NCI-H1436 treated with DMSO at 0.1 percent for 48 hours (cell line): ENCODE results near the gene ADGRE2.

Source experiments
- DNase-seq: peaks from one replicate; lab custom pipeline; 2025; lab: John Stamatoyannopoulos, UW

The ADGRE2 gene

GRCh38 chr19:14735915-14736314, 42.4 kb downstream of the ADGRE2 start:
- no peak for DNase-seq

GRCh38 chr19:14733574-14733973, 44.8 kb downstream of the ADGRE2 start:
- DNase-seq: no peak

- DNase-seq: no peak
Observed at GRCh38 chr19:14732510-14732909, 45.9 kb downstream of the ADGRE2 start.

- no peak for DNase-seq
Observed at GRCh38 chr19:14731200-14731599, 47.2 kb downstream of the ADGRE2 start.

DNA sequence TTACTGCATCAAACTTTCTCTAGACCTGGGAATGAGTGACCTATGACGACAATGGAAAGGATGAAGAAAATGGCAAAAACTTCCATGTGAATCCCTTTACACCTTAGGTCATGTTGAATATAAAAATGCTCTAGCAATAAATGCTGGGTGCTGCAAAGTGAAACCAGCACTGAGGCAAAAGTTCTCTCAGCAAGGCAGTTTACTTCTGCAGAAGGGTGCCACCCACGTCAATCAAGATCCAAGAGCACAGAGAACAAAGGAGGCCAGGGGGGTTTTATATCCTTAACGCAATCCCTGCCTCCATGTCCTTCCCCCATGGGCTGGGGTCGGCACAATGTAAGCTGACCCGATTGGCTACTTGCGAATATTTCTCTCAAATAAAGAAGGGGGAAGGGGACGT, 49.8 kb downstream of the ADGRE2 start:
- DNase-seq: no peak

- DNase-seq: no peak
Observed at GRCh38 chr19:14722127-14722526, 56.2 kb downstream of the ADGRE2 start.

GRCh38 chr19:14719162-14719561, 59.2 kb downstream of the ADGRE2 start:
- DNase-seq: no peak

DNA sequence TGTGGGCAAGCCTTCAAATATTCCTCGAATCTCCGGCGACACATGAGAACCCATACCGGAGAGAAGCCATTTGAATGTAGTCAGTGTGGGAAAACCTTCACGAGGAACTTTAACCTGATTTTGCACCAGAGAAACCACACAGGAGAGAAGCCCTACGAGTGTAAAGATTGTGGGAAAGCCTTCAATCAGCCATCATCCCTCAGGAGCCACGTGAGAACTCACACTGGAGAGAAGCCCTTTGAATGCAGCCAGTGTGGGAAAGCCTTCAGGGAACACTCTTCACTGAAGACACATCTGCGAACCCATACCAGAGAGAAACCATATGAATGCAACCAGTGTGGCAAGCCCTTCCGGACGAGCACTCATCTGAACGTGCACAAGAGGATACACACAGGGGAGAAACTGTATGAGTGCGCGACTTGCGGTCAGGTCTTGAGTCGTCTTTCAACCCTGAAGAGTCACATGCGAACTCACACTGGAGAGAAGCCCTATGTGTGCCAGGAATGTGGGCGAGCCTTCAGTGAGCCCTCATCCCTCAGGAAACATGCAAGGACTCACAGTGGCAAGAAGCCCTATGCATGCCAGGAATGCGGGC, 59.7 kb downstream of the ADGRE2 start:
- no peak for DNase-seq

GRCh38 chr19:14715841-14716240, 62.5 kb downstream of the ADGRE2 start:
- DNase-seq: no peak

- no peak for DNase-seq
Observed at GRCh38 chr19:14704450-14704849, 73.9 kb downstream of the ADGRE2 start.

GRCh38 chr19:14703833-14704232, 74.5 kb downstream of the ADGRE2 start:
- no peak for DNase-seq

- no peak for DNase-seq
Observed at GRCh38 chr19:14700711-14701375, 77.5 kb downstream of the ADGRE2 start.

DNA sequence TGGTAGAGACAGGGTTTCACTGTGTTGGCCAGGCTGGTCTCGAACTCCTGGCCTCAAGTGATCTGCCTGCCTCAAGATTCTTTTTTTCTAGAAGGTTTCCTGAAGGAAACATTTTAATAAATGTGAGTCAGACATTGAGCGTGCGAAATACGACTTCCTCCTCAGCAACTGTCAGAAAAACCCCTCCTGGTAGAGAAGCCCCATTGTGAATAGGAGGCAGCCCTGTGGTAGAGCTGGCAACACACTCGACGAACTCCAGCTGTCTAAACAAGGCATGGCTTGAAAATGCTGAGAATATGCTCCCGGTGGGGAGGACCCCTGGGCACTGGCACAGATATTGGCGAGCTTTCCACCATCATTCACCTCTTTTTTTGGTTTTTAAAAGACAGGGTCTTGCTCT, 78.7 kb downstream of the ADGRE2 start:
- DNase-seq: no peak

DNA sequence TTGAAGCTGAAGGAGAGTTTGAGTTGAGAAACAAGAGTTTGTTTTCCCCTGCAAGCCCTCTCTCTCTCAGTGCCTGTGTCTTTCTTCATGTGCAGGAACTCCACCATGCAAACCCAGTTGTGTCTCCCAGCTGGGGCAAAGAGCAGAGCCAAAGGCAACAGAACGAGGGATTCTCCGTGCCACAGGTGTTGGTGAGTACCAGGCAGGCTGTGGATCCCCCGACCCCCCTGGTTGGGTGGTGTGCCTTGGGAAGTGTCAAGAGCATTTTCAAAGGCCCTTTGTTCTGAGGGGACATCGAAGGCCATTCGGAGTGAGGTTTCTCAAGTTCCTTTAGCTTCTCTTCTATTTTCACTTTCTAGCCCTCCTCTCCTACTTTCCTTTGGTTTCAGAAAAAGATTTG, 82.9 kb downstream of the ADGRE2 start:
- no peak for DNase-seq

GRCh38 chr19:14694641-14695266, 83.6 kb downstream of the ADGRE2 start:
- no peak for DNase-seq

DNA sequence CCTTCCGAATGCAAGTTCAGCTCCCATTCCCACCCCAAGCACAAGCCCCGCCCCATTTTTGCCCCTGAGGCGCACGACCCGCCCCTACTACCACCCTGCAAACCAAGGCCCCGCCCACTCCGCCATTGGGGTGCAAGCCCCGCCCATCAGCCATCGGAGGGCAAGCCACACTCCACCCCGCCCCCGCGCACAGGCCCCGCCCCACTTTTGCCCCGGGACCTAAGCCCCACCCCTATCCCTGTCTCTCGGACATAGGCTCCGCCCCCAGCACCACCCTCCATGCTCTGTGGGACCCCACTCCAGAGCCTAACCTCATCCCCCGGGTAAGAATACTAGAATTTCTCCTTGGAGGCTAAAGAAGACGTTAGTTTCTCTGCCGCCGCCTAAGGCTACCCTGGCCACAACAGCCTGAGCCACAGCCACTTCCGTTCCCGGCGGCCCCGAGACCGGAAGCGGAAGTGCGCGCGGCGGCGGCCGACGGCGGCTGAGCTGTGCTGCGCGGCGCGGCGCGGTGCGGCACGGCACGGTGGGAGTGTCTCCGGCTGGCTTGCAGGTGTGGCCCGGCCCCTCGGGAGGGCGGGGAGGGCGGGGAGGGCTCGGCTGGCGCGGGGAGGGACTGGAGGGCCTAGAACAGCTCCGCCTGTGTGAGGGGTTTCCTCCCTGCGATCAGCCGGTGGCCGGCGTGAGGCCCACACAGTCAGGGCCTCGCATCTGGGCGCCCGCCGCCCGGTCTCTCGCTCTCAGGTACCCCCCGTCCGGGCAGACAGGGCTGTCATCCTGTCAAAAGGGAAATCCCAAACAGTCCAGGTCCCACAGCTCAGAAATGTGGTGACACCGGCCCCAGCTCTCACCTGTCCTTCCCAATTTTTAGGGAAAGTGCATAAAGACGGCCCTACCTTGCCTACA, 88.5 kb downstream of the ADGRE2 start, which contains the start of gene ZNF333:
ZNF333 (plus strand) TSS at position 451 of the 906 bp plus-strand sequence. CDS start 3,444 bp downstream, outside the sequence.
- DNase-seq: peak; percentile 50

GRCh38 chr19:14686411-14686810, 91.9 kb downstream of the ADGRE2 start:
- no peak for DNase-seq

DNA sequence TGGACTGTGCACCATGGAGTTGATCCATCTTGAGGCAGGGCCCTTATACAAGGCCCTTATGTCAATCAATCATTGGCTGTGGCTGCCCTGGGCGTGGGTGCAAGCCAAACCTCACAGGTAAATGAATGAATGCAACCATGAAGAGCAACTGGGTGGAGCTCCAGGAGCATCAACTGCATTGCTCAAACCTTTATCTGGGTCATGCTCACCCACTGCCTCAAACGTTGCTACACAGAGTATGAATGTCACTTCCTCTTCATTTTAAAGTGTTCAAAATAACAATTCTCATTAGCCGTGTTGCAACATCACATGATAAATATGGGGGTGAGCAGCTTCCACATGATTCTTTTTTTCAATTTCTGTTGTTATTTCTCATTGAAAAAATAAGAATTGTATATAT, 94.9 kb downstream of the ADGRE2 start:
- no peak for DNase-seq
